B cell (primary cell): ENCODE data around the gene RPL41. TPM values are rescaled to one million over a fixed set of nuclear protein-coding genes. Genes with fewer than 3 reads are reported as not detected.

Source experiments
- ATAC-seq: fragments of 200-7000 bp; cut with Tn5 transposase; one replicate; pipeline ENCODE4 v1.10.0; 2021; ENCODE audit warnings: low read depth, mild to moderate bottlenecking, moderate number of reproducible peaks, moderate library complexity
- CTCF ChIA-PET: fragments of 350-600 bp; sonication (Branson Sonifier 250); formaldehyde crosslinking; loops from one replicate; lab custom pipeline; 2021; ENCODE audit warnings: antibody characterized with exemption, inconsistent platforms; lab: Charles Lee
- POLR2A ChIA-PET: fragments of 350-600 bp; sonication (Branson Sonifier 250); formaldehyde crosslinking; loops from one replicate; lab custom pipeline; 2021; ENCODE audit warnings: antibody characterized with exemption; lab: Charles Lee
- DNase-seq: peaks from one replicate; pipeline ENCODE4 v3.0.0; 2013
- H2AFZ ChIP-seq: 2 replicates; pipeline ENCODE4 v1.6.1; 2012; ENCODE audit warnings: mild to moderate bottlenecking, low read depth, low read length; ENCODE audit not compliant: insufficient read depth, poor library complexity, severe bottlenecking
- H3K27ac ChIP-seq, 2 donors: 1 replicate in 1 of 2; 2 replicates in 1 of 2; pipeline ENCODE4 v1.5.1; 2012 to 2013; ENCODE audit warnings: low read length in 2 of 2, mild to moderate bottlenecking in 2 of 2, moderate library complexity in 1 of 2
- H3K27me3 ChIP-seq, 4 experiments: fragments of 200-600 bp in 1 of 4; sonication (generic) in 1 of 4; replicated peaks in 1 of 4; 1 replicate in 2 of 4; 2 replicates in 2 of 4; pipeline versions ENCODE4 v1.6.1 to v1.7.0; 2013 to 2016; ENCODE audit warnings: low read length in 3 of 4, mild to moderate bottlenecking in 2 of 4, mixed read lengths in 1 of 4, moderate library complexity in 1 of 4; ENCODE audit not compliant: insufficient read depth in 4 of 4, control insufficient read depth in 3 of 4; ENCODE audit errors: control extremely low read depth in 1 of 4
- H3K36me3 ChIP-seq, 2 experiments: replicated peaks in 1 of 2; 1 replicate in 1 of 2; 2 replicates in 1 of 2; pipeline versions ENCODE4 v1.6.1 to v1.7.1; 2013; ENCODE audit warnings: low read length in 1 of 2; ENCODE audit not compliant: insufficient read depth in 2 of 2, control insufficient read depth in 1 of 2; ENCODE audit errors: control extremely low read depth in 1 of 2, extremely low read depth in 1 of 2
- H3K4me1 ChIP-seq, 2 donors: fragments of 200-600 bp in 1 of 2; sonication (generic) in 1 of 2; 1 replicate in 1 of 2; 2 replicates in 1 of 2; pipeline versions ENCODE4 v1.5.1 to v1.6.1; 2013 to 2017; ENCODE audit warnings: low read length in 2 of 2; ENCODE audit not compliant: control insufficient read depth in 2 of 2, insufficient read depth in 2 of 2
- H3K4me2 ChIP-seq: replicated peaks from 2 replicates; pipeline ENCODE3; 2012; ENCODE audit warnings: mild to moderate bottlenecking, low read depth, low read length; ENCODE audit not compliant: poor library complexity, severe bottlenecking
- H3K4me3 ChIP-seq, 5 experiments: fragments of 200-600 bp in 1 of 5; sonication (generic) in 1 of 5; 1 replicate in 3 of 5; 2 replicates in 2 of 5; pipeline versions ENCODE4 v1.5.1 to v1.7.0; 2011 to 2016; ENCODE audit warnings: low read length in 4 of 5, mild to moderate bottlenecking in 4 of 5, low read depth in 2 of 5, control low read depth in 1 of 5, moderate library complexity in 1 of 5; ENCODE audit not compliant: insufficient read depth in 1 of 5; ENCODE audit errors: control extremely low read depth in 1 of 5, extremely low read depth in 1 of 5
- H3K79me2 ChIP-seq: fragments of 200-600 bp; sonication (generic); one replicate; pipeline ENCODE4 v1.6.0; 2016; ENCODE audit warnings: low read length; ENCODE audit not compliant: control insufficient read depth, insufficient read depth
- H3K9ac ChIP-seq: fragments of 200-600 bp; sonication (generic); 2 replicates; pipeline ENCODE4 v1.6.1; 2017; ENCODE audit warnings: mild to moderate bottlenecking, low read length, moderate library complexity
- H3K9me3 ChIP-seq, 3 donors: one replicate each; pipeline versions ENCODE4 v1.6.1 to v1.7.1; 2013; ENCODE audit warnings: low read length in 2 of 3; ENCODE audit not compliant: control insufficient read depth in 2 of 3, insufficient read depth in 1 of 3; ENCODE audit errors: control extremely low read depth in 1 of 3
- H4K20me1 ChIP-seq: 2 replicates; pipeline ENCODE4 v1.6.0; 2012; ENCODE audit warnings: mild to moderate bottlenecking, low read length; ENCODE audit not compliant: insufficient read depth, control insufficient read depth, poor library complexity, severe bottlenecking
- H3K27ac Mint-ChIP-seq: one replicate; pipeline ENCODE4 v1.8.0; 2021; ENCODE audit warnings: mixed read lengths
- H3K27me3 Mint-ChIP-seq: one replicate; pipeline ENCODE4 v1.8.0; 2021; ENCODE audit warnings: mixed read lengths
- H3K4me1 Mint-ChIP-seq: one replicate; pipeline ENCODE4 v1.8.0; 2021; ENCODE audit warnings: mixed read lengths
- H3K4me3 Mint-ChIP-seq: one replicate; pipeline ENCODE4 v1.8.0; 2021; ENCODE audit warnings: mixed read lengths
- H3K9me3 Mint-ChIP-seq: one replicate; pipeline ENCODE4 v1.8.0; 2022; ENCODE audit warnings: mixed read lengths; ENCODE audit not compliant: insufficient read depth
- CTCF ChIP-seq: fragments of 200-600 bp; IDR thresholded peaks from one replicate; pipeline ENCODE4 v1.8.0; 2022; ENCODE audit warnings: antibody characterized with exemption, mild to moderate bottlenecking
- EZH2 ChIP-seq: IDR thresholded peaks from 2 replicates; pipeline ENCODE4 v1.6.1; 2012; ENCODE audit warnings: borderline replicate concordance, low read depth, mild to moderate bottlenecking, moderate library complexity, low read length; ENCODE audit not compliant: insufficient read depth, poor library complexity, severe bottlenecking
- WGBS: methylation state at CpG from one replicate; pipeline ENCODE4 v1.1.5; 2013; ENCODE audit warnings: missing lambda C conversion rate; ENCODE audit not compliant: insufficient coverage; 5-methylcytosine and 5-hydroxymethylcytosine counted together
- intact Hi-C: fragments of 100-400 bp; cut with micrococcal nuclease; formaldehyde crosslinking; loops from one replicate; pipeline ENCODE4 v1.10.0; 2022
- polyA plus RNA-seq: library from polyadenylated mRNA; depleted of rRNA; stranded (reverse); fragments of >200 nt; gene quantifications from 2 replicates; pipeline ENCODE4 v1.2.3, GENCODE V29; 2012
- total RNA-seq, 2 donors: library from RNA; stranded (reverse); fragments of 120-200 nt in 1 of 2; gene quantifications; 1 replicate in 1 of 2; 2 replicates in 1 of 2; pipeline versions ENCODE4 v1.2.3 to v1.2.4, GENCODE V29; 2013 to 2022

Gene RPL41
- total and polyA plus RNA-seq, 2 donors (not counting 1 experiment from before 2014, with no cell fraction given): 4,738 to 10,371 TPM

- Mint-ChIP-seq H3K4me3 (peak within 1 kb of the TSS; percentile 96), H3K4me1 (peaks cover 44% of the 10 kb centered on the region), H3K27ac (peak within 1 kb of the TSS; percentile 97), H3K9me3 (no peaks in the 10 kb centered on the region), H3K27me3 (no peaks in the 10 kb centered on the region)
- TF ChIP-seq CTCF (no peak), EZH2 (no peak)
- POLR2A ChIA-PET: interaction anchor here (1.0 to 4.1 kb wide), 4 partner anchors 31 to 63 kb away, joined by 4 to 44 read pairs (median 10); partner anchors contain the start of genes ESYT1, RNF41, SMARCC2 and ZC3H10
- intact Hi-C loops: loop anchor here (1.0 to 10.0 kb wide), 5 partner anchors 31 to 917 kb away; partner anchors contain the start of genes NEMP1, RNF41, RPL41 and SMARCC2
- Histone ChIP-seq H2AFZ (peak within 1 kb of the TSS; percentile 73), H3K27me3 (no peaks in the 10 kb centered on the region), H3K9ac (peak within 1 kb of the TSS; percentile 89), H3K4me3 (peak within 1 kb of the TSS; percentile 80 to 97 (median 94)), H3K36me3 (peaks cover 0 to 39% of the 10 kb centered on the region in 2 experiments), H4K20me1 (peaks cover 14% of the 10 kb centered on the region), H3K9me3 (no peaks in the 10 kb centered on the region), H3K4me1 (peaks cover 20 to 40% of the 10 kb centered on the region in 2 donors), H3K27ac (peak within 1 kb of the TSS; percentile 88 to 97), H3K79me2 (peaks cover 71% of the 10 kb centered on the region), H3K4me2 (peak within 1 kb of the TSS; percentile 83)
- 1% methylated on average over 21 of the region's 30 CpGs for WGBS
- peak; percentile 96 for DNase-seq
- peak; percentile 87 for ATAC-seq
- CTCF ChIA-PET: interaction anchor here (0.5 to 2.8 kb wide), 8 partner anchors 10 to 63 kb away, joined by 3 to 17 read pairs (median 4); partner anchors contain the start of genes ESYT1, RNF41, SMARCC2 and ZC3H10
Measured at GRCh38 chr12:56158029-56158925, 41.8 kb downstream of the RPL41 start, which contains the start of gene MYL6. TSS of gene MYL6 (plus strand) at chr12:56158359. CDS start at chr12:56158402, 43 bp downstream.
